Skeletal muscle cell (primary cell): Measurements from ENCODE around the gene NLGN1.

Experiments
- DNase-seq: peaks from one replicate; pipeline ENCODE4 v3.0.0-alpha.2; 2010; ENCODE audit warnings: low read depth
- H3K4me3 ChIP-seq: 2 replicates; pipeline ENCODE4 v1.5.1; 2011; ENCODE audit warnings: low read depth, mild to moderate bottlenecking, control low read depth, low read length, moderate library complexity

The NLGN1 gene

DNA sequence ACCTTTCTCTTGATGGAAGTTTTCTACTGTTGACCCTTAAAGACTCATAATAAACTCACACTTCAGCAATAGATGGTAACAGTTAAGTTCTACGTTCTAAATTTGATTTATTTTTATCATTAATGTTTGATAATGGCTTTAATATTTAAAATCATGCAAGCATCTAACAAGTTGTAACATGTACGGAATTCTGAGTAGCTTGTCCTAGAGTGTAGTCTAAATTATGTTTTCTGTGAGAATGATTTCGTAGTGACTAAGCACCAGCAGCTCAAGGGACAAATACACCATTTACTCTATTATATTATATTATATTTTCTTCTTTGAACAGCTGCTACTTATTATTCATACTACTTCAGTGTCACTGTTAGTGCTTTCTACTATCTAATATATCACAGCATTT is 345.6 kb downstream of the NLGN1 start:
- no peak for DNase-seq
- H3K4me3 ChIP-seq, result no peak overlapping the region

DNA sequence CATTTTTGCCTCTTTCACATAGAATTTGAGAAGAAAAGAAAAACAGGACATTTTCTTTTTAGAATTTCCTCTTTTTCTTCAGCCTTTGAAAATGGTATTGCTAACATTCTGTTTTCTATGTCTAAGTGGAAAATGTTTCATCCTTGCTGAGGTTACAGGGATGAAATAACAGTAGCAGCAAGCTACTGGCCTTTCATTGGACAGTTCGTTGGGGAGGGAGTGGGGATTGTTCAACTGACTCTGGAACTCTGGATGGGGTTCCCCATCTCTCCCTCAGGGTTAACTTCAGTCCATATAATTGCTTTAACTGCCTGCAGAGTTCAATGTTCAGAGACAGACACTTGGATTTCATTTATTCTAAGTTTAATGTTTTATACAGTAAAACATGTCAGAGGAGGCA is 346.0 kb downstream of the NLGN1 start:
- DNase-seq, result no peak

DNA sequence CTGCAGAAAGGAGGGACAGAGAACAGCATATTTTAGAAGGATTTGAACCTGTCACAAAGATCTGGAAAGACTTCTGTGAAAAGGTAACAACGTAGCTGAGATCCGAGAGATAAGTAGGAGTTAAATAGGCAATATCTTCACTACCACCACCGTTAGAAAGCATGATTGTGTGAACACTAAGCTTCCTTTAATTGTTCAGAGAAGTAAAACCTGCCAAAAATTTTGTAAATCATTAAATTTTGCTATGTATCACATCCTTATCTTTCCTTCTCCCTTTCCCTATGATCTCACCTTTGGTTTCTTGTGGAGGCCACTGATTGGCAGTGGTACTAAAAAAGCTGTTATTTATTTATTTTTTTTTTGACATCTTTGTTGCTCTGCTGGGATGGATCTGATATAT is 346.9 kb downstream of the NLGN1 start:
- H3K4me3 ChIP-seq, result no peak overlapping the region
- DNase-seq, result no peak

More for the DNA sequence above, 346.0 kb downstream of the NLGN1 start:
- no peak overlapping the region for H3K4me3 ChIP-seq

DNA sequence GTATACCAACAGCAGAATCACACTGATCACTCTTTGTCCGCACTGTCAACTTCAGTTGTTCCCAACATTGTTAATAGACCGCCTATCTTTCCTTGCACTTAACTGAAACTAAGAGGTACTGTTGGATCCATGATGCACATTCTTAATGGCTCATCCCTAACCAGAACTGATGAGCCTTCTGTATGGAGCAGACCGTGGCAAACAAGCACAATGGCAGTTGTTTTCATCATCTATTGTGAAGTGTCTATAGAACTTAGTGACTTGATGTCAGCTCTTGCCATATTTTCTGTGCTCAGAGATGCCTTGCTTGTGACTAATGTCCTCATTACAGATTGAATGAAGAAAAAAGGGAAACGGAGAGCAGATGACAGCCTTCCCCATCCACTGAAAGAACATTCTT is 347.4 kb downstream of the NLGN1 start:
- H3K4me3 ChIP-seq, result no peak overlapping the region
- no peak for DNase-seq

DNA sequence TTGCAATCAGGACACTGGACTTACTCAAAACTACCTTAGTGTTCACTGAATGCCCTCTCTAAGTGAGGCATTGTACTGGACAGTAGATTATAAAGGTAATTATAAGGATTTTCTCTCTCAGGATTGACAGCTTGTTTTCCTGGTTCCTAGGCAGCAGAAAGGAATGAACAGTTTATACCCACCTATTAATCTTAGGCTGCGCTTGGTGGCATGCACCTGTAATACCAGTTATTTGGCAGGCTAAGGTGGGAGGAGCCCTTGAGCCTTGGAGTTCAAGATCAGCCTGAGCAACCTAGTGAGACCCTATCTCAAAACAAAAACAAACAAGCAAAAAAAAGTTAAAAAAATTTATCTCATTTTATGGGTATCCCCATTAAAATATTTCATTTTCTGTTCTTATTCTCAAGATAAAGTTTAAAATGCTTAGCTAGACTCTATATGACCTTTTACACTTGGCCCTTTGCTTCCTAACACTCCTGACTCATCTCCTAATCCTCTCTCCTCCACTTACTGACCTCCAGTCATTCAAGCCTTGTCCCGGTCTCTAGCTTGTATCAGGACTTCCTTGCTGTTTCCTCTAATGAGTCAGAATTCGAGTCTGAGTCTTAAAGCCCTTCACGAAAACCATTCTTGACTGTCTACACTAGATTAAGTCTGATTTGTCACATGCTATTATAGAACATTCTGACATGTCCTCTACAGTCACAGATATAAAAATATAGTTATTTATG is 348.6 kb downstream of the NLGN1 start:
- no peak for DNase-seq
- H3K4me3 ChIP-seq, result no peak overlapping the region

DNA sequence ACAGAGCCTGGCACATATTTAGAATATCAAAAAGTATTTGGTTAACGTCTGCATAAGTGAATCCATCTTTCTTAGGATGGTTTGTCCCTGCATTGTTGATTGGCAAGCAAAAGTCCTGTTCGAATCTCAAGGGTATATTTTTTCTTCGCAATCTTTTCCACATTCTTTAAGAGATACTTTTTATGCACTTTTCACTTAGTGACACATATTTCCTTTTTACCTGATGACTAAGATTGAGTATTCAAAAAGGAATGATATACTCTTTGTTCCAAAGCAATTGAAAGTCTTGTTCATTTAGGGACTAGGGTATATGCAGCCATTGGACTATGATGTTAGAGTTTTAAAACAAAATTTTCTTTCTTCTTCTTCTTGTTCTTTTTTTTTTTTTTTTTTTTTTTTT is 349.9 kb downstream of the NLGN1 start:
- no peak for DNase-seq
- no peak overlapping the region for H3K4me3 ChIP-seq

DNA sequence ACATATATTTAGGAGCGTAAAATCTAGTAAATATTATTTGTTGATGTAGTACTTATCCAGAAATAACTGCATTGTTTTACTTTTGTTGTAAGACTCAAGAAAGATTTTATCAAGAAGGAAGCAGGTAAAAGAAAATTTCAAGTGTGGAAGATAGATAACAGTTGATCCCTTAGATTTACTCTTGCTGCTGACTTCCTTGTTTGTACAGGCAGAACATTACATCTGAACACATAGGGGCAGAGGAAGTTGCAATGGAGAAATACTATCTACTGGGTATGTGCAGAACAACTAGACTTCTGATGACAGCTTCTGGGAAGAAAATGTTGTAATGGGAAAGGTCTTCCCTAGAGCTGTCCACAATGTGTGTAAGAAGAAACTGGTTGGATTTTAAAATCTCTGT is 350.6 kb downstream of the NLGN1 start:
- DNase-seq, result no peak
- no peak overlapping the region for H3K4me3 ChIP-seq

DNA sequence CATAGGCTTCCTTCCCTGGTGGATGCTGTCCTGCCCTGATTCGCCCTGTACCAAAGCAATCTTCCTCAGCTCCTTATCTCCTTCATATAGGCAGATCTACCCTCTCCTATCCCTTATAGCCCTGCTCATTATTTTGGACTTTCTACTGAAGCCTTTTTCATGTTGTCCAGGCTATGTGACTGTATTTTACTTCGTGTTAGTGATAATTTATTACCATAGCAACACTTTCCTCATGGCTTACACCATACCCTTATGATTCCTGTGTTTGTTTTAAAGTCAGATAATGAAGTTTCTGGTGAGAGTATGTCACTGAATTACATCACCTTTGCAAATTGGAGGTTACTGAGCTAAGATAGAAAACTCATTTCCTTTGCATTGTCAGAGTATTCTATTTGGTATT is 352.6 kb downstream of the NLGN1 start:
- no peak for DNase-seq
- no peak overlapping the region for H3K4me3 ChIP-seq

DNA sequence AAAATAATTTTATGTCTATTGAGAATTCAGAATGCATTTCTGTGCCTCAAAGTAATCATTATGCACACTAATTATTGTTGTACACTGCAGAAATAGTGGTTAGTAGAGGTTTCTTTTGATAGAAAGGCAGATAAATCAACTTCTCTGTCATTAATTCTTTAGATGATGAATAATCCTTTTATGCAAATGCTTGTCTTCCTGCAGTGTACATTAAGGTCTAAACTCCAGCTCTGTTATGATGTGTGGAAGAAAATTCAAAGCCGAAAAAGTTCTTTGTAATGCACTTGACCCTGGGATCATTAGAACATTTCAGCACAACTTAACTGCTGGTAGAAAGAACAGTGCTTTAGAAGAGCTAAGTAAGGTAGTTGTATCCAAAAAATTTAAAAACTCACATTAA is 353.0 kb downstream of the NLGN1 start:
- H3K4me3 ChIP-seq, result no peak overlapping the region
- DNase-seq, result no peak

DNA sequence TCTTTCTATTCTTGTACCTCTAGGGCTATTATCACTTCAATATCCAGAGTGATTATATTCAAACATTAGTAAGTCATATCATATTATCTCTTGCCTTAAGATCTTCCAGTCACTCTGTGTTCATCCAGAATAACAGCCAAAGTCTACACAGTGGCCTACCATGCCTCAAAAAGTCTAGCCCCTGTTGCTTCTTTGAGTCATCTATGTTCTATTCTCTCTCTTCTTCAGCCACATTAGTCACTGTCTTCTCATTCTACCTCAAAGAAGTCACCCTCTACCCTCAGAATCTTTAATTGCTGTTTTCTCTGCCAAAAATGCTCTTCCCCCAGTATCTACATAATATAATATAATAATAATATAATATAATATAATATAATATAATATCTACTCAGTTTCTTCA is 356.0 kb downstream of the NLGN1 start:
- no peak overlapping the region for H3K4me3 ChIP-seq
- no peak for DNase-seq

DNA sequence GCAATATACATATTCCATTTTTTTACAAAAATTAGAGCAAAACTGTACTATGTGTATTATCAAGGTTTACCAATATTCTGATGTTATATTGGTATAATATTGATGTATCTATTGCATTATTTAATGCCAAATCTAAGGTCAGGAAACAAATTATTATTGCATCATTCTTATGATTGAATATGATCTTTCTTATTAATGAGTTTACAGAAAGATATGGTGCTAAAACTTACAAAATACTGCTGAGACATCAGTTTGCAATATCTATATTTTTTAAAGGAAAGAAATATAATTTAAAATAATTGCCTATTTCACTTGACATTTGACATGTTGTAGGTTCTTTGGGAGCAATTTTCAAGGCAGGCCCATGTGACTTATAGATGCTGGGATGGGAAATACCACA is 357.6 kb downstream of the NLGN1 start:
- H3K4me3 ChIP-seq, result no peak overlapping the region

DNA sequence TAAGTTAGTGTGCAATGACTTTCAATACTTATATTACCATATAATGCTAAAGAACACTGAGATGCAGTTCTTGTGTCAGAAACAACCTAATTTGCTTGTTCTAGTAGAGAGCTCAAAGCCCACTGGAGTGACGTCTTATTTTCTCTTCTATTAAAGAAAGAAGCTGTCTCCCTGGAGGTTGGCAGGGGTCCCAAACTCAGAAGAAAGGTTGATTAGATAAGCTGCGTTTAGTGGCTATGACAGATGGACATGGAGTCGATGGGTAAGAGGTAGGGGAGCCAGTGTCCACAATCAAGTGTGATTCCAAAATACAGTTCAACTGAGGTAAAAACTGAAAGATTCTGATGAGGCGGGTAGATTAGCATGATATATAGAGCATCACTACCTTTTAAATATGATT is 363.6 kb downstream of the NLGN1 start:
- no peak overlapping the region for H3K4me3 ChIP-seq
- DNase-seq, result no peak

More for the DNA sequence above, 357.6 kb downstream of the NLGN1 start:
- DNase-seq, result no peak

DNA sequence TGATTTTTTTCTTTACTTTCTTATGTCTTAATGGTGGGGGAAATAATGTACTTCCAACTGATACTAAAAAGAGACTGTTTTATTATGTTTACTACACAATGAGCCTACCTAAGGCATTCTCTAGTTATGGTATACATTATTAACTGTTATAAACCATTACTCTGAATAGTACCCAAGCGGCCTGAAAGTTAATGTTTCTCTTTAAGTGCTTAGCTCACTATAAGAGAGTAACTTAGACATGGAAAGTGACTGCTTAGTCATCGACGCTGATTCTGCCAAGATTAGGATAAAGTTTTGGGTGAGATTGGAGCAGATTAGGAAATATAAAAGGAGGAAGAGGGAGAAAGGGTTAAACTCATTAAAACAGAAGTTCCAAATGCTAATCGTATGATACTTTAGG is 365.0 kb downstream of the NLGN1 start:
- DNase-seq, result no peak
- no peak overlapping the region for H3K4me3 ChIP-seq

DNA sequence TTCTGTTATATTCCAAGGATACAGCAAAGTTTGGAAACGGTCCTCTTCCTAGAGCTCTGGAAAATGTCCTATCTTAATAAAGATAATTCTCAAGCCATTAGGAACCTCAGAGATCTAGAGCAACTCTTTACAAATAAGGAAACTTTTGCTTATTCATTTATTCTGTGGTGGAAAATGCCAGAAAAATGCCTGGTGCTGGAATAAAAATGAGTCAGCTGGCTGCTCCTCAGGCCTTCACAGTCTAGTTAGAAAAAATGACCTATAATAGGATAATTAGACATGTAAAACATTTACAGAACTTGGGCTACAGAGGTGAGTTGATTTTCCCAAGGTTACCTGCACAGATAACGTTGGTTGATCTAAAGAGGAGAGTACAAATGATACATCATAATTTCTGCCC is 372.5 kb downstream of the NLGN1 start:
- no peak for DNase-seq
- no peak overlapping the region for H3K4me3 ChIP-seq

DNA sequence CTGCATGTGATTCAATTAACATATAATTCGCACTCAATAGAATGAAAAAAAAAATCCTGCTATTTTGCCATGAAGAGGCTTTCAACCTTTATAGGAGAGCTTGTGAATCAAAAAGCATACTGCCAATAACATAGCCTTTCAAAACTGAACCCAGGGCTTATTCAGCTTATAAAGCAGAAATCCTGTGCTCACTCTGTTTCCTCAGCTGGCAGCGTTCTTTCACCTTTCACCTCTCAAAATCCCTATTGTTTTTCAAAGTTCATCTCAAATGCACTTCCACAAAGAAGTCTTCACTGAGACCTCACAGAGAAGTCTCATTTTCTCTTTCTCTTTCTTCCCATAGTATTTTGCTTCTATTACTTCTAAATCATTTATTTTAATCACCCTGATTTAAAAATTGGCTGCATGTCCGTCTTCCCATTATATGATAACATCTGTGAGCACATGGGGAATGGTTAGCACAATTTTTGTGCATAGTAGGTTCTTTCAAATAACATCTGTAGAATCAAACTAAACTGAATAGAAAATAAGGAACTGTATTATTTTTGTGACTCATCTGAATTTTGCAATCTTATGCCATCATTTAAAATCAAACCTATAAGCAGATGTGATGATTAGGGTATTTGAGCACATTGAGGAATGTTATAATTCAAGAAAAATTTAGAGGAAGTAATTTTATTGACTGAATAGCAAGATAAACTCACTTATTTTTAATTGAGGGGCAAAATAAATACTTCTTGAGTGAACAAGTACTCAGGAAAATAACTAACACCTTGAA is 373.4 kb downstream of the NLGN1 start:
- no peak for DNase-seq
- H3K4me3 ChIP-seq, result no peak overlapping the region

DNA sequence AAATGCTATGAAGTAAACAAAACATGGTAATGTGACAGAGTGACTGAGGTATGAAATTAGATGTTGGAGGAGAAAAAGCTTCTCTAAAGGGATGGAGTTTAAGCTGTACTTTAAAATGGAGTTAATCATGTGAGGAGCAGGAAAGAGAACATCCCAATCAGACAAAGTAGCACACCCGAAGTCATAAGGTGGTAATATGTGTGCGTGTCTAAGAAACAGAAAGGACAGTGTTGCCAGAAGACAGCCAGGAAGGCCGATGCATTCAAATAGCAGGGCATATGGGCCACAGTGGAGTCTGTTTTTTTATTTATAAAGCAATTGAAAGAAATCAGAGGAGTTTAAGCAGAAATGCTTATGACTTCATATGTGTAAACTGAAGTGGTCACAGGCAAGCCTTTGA is 376.3 kb downstream of the NLGN1 start:
- DNase-seq, result no peak

DNA sequence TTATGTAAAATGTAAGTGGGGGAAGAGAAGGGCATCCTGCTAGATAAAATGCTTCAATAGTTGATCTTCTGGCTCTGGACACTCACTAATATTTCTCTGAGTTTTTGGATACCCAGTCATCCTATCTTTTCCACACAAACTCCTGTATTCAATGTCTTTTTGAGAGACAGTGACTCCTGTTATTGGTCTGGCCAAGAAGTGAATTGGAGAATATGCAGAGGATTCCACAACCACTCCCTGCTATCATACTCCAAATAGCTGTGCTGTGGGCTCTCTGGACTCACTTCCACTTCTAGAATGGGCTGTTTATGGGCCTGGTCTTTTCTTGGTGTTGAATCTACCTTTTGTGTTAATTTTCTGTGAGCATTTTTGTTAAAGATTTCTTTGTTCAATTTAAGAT is 376.8 kb downstream of the NLGN1 start:
- no peak for DNase-seq
- H3K4me3 ChIP-seq, result no peak overlapping the region

More for the DNA sequence above, 376.3 kb downstream of the NLGN1 start:
- no peak overlapping the region for H3K4me3 ChIP-seq

DNA sequence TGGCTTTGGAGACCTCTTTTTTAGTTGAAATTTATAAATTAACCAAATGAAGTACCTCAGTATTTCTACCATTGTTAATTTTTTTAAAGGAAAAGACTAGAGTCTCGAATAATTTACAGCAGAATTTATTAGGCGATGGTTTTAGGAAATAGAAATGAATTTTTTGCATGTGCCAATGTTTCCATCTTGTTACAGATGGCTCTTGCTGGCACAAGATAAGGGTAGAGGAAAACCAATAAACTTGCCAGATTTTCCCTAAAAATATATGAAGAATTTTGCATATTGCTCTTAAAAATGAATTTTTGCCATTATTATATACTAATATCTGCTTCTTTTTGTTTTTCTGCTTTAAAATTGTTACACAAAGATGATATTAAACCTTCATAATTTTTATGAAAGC is 380.7 kb downstream of the NLGN1 start:
- no peak for DNase-seq
- no peak overlapping the region for H3K4me3 ChIP-seq

DNA sequence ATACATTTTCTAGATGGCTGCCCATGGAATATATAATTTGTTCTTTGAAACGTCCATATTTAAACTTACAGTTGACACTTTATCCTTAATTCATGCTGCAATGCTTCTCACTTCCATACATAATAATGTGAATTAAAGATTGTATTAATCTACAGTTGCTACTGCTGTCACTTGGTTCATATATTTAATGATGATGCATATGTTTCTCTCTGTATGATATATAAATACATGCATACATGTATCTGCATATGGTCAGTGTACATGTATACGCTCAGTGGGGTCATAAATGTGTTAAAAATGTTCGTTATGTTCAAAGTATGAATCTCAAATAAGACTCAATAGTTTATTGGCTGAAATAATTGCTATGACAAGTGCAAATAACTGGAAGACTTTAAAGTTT is 382.5 kb downstream of the NLGN1 start:
- H3K4me3 ChIP-seq, result no peak overlapping the region
- DNase-seq, result no peak

DNA sequence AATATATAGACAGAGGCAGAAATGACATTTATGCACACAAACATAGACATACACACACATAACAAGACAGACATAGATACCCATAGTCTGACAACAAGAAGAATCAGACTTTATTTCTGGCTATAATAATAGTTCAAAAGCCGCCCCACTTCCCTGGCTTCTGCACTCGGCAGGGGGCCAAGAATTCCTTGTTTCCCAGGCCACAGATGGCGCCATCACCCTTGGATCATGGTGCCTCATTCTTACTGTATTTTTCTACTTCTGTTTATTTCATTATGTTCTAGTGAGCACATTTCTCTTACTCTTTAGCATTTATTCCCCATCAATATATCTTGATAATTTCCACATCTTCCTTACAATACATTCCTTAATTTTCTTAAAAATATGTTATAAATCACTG is 387.5 kb downstream of the NLGN1 start:
- no peak for DNase-seq
- H3K4me3 ChIP-seq, result no peak overlapping the region

DNA sequence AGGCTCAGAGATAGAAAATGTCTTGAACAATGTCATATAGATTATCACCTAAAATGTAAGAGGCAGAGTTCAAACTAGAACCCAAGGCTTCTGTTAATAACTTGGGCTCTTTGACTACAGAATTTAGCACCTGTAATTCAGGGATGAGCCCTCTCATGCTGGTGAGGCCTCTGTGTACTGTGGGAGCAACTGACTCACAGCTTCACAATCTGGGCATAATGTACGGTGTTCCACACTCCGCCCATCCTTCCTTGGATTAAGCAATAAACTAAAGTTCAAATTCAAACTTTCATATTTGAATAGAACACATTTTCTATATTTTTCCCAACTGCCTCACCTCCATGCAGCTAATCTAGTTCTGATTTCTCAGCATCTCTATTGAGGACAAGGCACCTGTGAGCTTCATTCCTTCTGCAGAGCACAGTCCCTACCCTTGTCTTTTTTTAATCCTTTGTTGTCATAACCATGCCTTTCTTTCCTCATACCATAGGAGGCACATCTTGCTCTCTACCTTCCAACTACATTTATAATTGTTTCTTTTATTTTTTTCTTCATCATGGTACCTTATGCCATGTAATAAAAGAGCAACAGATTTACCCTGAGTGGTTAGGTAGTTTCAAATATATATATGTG is 392.1 kb downstream of the NLGN1 start:
- no peak overlapping the region for H3K4me3 ChIP-seq
- DNase-seq, result no peak
